LHCN-M2 (cell line): Measurements from ENCODE around the gene CLEC9A. TPM values are rescaled to one million over a fixed set of nuclear protein-coding genes. Genes with fewer than 3 reads are reported as not detected.

Experiments used
- DNase-seq: peaks from one replicate; pipeline ENCODE4 v3.0.0-alpha.2; 2012; ENCODE audit warnings: low read depth
- total RNA-seq: library from RNA; depleted of rRNA; stranded (reverse); fragments of >200 nt; gene quantifications from 2 replicates; pipeline ENCODE4 v1.2.3, GENCODE V29; 2014; rRNA removed

CLEC9A gene
- total RNA-seq, 1 experiment from 2014 or later: not detected

GRCh38 chr12:10110256-10110844 lies 79.9 kb downstream of the CLEC9A start:
- DNase-seq: no peak

GRCh38 chr12:10111451-10111850 lies 81.0 kb downstream of the CLEC9A start:
- no peak for DNase-seq

- no peak for DNase-seq
Measured at GRCh38 chr12:10113075-10113474, 82.6 kb downstream of the CLEC9A start.

GRCh38 chr12:10113920-10114319 lies 83.4 kb downstream of the CLEC9A start:
- DNase-seq: no peak

- no peak for DNase-seq
Measured at GRCh38 chr12:10115311-10115710, 84.8 kb downstream of the CLEC9A start.

Other genes starting within 250 kb of the CLEC9A start
- gene KLRF1, start 203.2 kb upstream of the CLEC9A start, total RNA-seq: not detected in 2 replicates
- gene CLEC2B, start 161.3 kb upstream of the CLEC9A start, total RNA-seq: 7.8 and 16.2 TPM in 2 replicates
- gene KLRF2, start 149.2 kb upstream of the CLEC9A start, total RNA-seq: not detected in 2 replicates
- gene CLEC2A, start 98.3 kb upstream of the CLEC9A start, total RNA-seq: not detected in 2 replicates
- not detected in 2 replicates for gene CLEC12A, start 59.3 kb upstream of the CLEC9A start, total RNA-seq
- not detected in 2 replicates for gene CLEC1B, start 31.6 kb upstream of the CLEC9A start, total RNA-seq
- not detected in 2 replicates for gene CLEC12B, start 20.1 kb upstream of the CLEC9A start, total RNA-seq
- not detected in 2 replicates for gene CLEC1A, start 68.3 kb downstream of the CLEC9A start, total RNA-seq
- gene CLEC7A, start 99.5 kb downstream of the CLEC9A start, total RNA-seq: not detected in 2 replicates
- gene OLR1, start 141.4 kb downstream of the CLEC9A start, total RNA-seq: not detected in 2 replicates
- not detected in 2 replicates for gene TMEM52B, start 148.3 kb downstream of the CLEC9A start, total RNA-seq
- gene GABARAPL1, start 182.2 kb downstream of the CLEC9A start, total RNA-seq: 9.6 and 11.7 TPM in 2 replicates